Subcutaneous adipose tissue (tissue), 4 donors: Measurements from ENCODE around the gene CATSPERD. TPM values are rescaled to one million over a fixed set of nuclear protein-coding genes. Genes with fewer than 3 reads are reported as not detected.

Source experiments
- total RNA-seq, 4 donors: library from RNA; depleted of rRNA; stranded (reverse); fragments of >200 nt; gene quantifications; one replicate each; pipeline ENCODE4 v1.1.0, GENCODE V29; 2016
- TF ChIP-seq, protein P1 (sequence below): fragments of 450-650 bp; IDR thresholded peaks from one replicate; pipeline ENCODE4 v1.5.1; 2016; ENCODE audit warnings: low read depth, mild to moderate bottlenecking, control low read depth, antibody characterized with exemption, moderate library complexity

The CATSPERD gene
- total RNA-seq, 4 donors from 2014 or later = not detected

DNA sequence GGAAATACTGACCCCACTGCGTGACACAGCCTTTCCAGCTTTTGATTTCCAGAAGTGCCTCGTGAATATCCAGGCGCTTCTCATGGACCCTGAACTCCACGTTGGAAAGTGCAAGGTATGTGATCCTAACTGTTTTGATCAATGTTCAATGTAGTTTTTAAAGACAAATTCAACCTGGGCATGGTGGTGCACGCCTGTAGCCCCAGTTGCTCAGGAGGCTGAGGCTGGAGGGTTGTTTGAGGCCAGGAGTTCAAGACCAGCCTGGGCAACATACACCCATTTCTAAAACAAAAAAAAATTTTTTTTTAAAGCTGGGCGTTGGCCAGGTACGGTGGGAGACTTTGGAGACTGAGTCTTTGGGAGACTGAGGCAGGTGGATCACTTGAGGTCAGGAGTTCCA, 31.3 kb downstream of the CATSPERD start:
- TF ChIP-seq, protein P1, sequence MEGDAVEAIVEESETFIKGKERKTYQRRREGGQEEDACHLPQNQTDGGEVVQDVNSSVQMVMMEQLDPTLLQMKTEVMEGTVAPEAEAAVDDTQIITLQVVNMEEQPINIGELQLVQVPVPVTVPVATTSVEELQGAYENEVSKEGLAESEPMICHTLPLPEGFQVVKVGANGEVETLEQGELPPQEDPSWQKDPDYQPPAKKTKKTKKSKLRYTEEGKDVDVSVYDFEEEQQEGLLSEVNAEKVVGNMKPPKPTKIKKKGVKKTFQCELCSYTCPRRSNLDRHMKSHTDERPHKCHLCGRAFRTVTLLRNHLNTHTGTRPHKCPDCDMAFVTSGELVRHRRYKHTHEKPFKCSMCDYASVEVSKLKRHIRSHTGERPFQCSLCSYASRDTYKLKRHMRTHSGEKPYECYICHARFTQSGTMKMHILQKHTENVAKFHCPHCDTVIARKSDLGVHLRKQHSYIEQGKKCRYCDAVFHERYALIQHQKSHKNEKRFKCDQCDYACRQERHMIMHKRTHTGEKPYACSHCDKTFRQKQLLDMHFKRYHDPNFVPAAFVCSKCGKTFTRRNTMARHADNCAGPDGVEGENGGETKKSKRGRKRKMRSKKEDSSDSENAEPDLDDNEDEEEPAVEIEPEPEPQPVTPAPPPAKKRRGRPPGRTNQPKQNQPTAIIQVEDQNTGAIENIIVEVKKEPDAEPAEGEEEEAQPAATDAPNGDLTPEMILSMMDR = no peak

DNA sequence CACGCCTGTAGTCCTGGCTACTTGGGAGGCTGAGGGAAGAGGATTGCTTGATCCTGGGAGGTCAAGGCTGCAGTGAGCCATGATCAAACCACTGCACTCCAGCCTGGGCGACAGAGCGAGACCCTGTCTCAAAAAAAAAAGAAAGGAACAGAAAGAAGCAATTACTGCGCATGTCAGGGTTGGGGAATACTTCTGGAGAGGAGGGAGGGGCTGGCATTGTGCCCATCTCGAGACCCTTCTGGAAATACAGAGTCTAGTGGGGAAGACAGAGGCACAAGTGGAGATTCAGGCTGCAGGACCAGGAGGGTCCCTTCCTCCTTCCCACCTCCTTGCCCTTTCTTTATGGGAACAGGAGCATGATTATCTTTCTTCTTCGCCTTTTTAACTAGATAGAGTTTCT, 33.3 kb downstream of the CATSPERD start:
- TF ChIP-seq, protein P1 = no peak

DNA sequence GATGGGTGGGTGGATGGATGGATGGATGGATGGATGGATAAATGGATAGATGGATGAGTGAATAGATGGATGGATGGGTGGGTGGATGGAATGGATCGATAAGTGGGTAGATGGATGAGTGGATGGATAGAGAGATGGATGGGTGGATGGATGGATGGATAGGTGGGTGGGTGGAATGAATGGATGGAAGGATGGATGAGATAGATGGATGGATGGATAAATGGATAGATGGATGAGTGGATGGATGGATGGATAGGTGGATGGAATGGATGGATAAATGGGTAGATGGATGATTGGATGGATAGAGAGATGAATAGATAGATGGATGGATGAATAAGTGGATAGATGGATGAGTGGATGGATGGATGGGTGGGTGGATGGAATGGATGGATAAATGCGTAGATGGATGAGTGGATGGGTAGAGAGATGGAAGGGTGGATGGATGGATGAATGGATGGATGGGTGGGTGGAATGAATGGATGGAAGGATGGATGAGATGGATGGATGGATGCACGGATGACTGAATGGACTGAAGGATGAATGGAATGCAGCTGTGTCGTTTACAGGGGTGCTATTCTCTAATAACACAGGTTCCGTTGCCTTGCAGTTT, 42.3 kb downstream of the CATSPERD start:
- TF ChIP-seq, protein P1 = no peak

DNA sequence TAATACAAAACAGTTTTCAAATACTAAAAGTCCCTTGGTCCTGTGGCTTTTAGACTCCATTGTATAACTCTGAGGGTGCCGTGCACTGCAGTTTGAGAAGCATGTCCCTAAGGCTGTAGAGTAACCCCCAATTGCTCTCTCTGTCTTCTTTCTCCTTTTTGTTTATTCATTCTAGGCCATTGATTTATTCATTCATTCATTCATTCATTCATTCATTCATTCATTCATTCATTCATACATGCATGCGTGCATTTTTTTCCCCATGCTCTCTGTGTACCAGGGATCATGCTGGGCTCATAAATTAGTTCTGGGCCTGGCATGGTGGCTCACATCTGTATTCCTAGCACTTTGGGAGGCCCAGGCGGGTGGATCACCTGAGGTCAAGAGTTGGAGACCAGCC, 44.8 kb downstream of the CATSPERD start:
- TF ChIP-seq, protein P1 = no peak

DNA sequence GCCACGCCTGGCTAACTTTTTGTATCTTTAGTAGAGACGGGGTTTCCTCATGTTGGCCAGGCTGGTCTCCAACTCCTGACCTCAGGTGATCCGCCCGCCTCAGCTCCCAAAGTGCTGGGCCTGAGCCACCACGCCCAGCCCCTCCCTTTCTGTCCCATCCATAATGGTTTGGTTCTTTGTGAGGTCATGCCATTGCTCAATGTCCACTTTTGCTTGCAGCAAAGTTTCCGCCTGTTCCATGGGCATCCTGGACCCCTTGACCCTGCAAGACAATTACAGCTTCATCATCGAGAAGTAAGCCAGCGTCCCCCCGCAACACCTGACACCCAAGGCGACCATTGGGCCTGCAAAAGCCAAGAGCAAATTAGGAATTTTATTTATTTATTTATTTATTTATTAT, 47.5 kb downstream of the CATSPERD start:
- TF ChIP-seq, protein P1 = no peak

DNA sequence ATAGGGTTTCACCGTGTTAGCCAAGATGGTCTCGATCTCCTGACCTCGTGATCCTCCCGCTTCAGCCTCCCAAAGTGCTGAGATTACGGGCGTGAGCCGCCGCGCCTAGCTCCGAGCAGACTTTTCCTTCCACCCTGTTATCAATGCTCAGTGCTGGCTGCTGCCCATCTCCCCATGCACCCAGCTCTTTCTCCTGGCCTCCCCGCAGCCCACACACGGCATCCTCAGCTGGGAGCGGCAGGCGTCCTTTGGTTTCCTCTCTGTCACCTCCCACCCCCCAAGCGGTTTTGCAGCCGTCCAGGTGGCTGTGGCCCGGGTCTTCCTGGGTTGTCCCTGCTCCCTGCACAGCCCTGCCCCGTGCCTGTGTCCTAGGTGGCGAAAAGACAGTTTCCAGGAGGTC, 52.0 kb downstream of the CATSPERD start:
- TF ChIP-seq, protein P1 = no peak

DNA sequence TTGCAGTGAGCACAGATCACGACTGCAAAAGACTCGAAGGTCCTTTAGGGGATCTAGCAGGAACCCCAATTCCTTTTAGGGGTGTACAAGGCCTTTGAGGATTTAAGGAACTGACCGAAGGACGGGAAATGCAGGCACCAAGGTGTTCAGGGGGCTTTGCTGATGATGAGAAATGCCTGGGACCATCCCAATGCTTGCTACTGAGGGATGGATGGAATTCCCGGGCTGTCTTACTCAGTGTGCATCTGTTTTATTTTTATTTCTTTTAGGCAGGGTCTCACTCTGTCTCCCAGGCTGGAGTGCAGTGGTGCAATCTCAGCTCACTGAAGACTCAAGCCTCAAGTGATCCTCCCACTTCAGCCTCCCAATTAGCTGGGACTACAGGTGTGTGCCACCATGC, 52.8 kb downstream of the CATSPERD start:
- TF ChIP-seq, protein P1 = no peak
